Superior temporal gyrus (tissue), 1 donor: Measurements from ENCODE around the gene CDKL5.

Experiments
- DNase-seq: peaks from one replicate; pipeline ENCODE4 v3.0.0-alpha.2; 2016; ENCODE audit errors: extremely low spot score

The CDKL5 gene

DNA sequence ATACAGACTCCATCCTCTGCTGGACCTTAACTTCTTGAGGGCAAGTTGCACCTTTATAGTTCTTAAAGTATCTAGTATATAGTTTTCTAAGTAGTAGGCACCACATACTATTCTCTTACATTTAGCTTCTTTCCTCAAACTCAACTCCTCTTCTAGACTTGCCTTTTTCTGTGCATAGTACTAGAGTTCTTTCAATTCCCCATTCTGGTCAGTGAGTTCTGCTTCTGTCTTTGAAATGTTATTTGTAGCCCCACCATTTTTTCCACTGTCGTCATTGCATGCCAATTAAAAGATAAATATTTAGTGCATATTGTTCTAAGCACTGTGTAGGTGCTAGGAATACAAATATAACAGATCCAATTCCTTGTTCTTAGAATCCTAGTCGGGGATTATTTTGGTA is 31.6 kb downstream of the CDKL5 start:
- no peak for DNase-seq

DNA sequence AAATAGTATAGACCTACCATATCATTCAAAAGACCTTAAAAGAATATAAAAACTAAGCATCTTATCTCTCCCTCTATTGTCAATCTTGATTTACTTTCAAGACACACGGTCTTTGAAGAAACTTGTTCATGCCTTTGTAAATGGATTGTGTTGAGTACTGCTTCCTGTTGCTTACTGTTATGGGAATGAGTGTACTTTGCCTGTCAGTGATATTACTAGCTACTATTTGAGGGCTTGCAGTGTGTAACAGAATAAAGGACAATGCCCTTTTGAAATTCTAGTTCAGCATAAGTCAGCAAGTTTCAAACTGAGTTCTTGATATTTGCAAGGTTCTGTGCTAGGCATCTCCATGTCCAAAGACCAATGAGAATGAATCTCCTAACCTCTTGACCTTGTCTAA is 36.0 kb downstream of the CDKL5 start:
- peak; percentile 12 for DNase-seq

DNA sequence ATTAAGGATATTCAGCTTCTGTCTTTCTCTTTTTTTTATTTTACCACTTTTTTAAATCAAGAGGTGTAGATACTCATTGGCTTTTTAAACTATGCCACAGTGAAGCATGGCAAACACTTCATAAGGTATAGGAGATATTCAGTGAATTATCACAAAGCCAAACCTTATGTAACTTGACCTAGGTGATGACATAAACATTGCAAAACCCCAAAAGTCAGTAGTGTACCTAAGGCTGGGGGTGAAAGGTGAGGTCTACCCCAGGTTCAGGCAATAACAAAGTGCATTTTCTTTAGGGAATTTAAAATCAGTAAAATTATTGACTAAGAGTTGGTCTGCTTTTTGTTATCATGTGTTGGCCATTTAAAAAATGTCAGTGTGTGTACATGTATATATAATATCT is 39.1 kb downstream of the CDKL5 start:
- DNase-seq = peak; percentile 3

DNA sequence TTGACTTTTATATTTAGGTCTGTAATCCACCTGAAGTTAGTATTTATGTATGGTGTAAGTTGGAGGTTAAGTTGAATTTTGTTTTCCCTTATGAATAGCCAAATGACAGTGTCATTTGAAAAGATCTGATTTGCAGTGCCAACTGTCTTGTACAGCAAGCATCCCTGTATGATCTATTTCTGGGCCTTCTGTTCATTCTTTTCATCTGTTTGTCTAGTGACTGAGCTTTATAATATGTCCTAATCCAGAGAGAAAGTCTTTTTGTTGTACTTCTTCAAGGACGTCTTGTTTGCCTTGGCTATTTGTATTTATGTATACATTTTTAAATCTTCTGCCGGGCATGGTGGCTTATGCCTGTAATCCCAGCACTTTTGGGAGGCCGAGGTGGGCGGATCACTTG is 39.6 kb downstream of the CDKL5 start:
- DNase-seq = peak; percentile 4

DNA sequence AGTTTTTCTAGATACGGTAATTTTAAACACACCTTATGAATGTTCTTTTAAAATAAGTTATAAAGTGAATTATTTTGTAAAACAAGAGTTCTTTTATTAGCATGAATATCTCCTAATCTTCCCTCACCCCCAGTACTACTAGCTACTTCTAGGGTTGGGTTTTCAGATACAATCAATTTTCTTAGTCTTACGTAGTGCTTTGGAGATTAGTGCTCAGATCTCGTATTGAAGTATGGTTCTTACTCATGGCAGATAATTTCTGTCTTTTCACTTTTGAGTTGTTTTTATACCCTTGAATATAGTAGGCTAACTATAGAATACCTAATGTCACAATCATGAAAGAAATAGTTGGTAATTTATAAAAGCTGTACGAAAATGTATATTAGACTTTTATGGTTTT is 43.2 kb downstream of the CDKL5 start:
- no peak for DNase-seq

DNA sequence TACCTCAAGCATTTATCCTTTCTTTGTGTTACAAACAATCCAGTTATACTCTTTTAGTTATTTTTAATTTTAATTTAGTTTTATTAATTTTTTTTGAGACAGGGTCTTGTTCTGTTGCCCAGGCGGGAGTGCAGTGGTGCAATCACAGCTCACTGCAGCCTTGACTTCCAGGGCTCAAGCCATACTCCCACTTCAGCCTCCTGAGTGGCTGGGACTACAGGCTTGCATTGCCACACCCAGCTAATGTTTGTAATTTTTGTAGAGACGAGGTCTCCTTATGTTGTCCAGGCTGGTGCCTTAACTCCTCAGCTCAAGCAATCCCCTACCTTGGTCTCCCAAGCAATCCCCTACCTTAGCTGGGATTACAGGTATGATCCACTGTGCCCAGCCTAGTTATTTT is 45.9 kb downstream of the CDKL5 start:
- no peak for DNase-seq

DNA sequence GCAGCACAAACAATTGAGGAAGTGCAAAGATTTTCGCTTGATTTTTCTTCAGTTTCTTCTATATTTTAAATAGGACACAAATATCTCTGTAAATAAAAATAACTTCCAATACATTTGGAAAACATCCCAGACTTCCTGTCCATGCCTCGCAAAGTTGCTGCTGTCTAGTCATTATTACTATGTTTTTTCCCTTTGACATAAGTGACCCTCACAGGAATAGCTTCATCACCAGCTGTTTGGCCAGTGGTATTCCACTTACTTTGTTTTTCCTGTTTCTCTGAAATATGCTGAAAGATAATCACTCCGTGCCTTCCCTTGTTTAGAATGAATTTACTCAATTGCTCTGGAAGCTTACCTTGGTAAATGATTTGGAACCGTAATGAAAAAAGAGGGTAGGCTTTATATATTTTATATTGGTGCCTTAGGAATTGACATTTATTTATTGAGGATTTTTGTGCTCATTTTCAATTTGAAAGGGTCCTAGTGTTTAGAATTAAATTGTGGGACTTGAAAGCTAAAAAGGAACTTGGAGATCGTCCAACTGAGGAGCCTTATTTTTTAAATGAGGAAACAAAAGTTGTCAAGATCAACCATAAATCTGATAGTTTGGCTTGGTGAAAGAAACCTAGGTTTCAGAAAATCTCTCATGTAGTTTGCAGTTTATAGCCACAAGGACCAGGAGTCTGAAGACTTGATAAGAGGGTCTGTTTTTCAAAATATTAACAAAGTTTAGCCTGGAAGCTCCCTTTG is 65.6 kb downstream of the CDKL5 start:
- DNase-seq = no peak

DNA sequence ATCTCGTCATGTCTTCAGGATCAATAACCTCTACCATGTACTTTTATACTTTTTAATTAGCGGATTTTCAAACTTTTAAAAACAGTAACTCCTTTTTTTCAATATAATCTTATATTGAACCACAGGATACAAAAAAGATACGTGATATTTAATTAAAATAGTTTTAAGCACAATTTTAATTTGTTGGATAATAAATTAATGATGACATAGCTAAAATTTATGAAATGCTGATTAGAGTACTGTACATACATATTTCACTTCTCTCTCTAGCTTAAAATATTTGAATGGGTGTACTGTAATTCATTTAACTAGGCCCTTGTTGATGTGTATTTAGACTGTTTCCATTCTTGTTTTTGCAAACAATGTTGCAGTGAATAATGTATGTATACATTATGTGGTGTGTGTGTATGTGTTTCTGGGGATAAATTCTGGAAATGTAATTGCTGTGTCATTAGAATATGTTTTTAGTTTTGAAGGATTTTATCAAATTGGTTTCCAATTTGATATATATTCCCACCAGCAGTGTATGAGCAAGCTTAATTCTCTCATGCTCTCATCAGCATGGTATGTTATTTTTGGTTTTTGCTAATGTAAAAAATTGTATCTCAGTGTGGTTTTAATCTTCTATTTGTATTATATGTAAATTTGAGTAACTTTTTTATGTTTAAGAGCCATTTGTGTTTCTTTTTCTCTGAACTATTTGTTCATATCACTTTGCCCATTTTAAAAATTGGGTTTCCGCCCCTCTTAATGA is 66.4 kb downstream of the CDKL5 start:
- DNase-seq = no peak

DNA sequence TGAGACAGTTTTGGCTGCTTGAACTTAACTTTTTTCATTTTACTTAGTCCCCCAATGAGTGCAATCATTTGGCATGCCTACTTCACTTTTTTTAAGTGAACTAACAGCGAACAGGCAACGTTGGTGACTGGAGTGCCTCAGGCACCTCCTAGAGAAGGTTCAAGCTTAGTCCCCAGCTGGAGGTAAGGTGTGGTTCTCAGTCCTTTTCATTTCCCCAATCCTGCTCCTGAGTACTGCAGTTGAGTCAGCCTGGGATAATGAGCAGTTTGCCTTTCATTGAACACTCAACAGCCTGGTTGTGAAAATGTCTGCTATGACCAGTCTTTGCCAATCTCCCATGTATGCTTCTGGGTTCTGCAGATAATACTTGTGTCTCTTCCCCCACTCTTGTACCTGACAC is 109.5 kb downstream of the CDKL5 start:
- DNase-seq = no peak

DNA sequence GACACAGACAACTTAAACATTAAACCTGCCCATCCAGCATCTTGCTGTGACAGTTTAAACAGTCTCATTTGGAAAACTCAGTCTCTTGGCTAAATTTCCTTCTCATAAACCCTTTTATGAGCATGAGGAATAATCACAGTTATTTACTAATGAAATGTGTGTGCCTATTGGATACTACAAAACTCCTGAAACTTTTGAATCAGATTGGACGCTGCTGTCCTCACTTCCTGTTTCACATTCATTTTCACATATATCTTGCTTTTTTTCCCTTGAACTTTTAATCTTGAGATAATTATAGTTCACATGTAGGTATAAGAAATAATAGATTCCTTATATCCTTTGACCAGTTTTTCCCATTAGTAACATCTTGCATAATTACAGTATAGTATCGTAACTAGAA is 111.7 kb downstream of the CDKL5 start:
- no peak for DNase-seq

DNA sequence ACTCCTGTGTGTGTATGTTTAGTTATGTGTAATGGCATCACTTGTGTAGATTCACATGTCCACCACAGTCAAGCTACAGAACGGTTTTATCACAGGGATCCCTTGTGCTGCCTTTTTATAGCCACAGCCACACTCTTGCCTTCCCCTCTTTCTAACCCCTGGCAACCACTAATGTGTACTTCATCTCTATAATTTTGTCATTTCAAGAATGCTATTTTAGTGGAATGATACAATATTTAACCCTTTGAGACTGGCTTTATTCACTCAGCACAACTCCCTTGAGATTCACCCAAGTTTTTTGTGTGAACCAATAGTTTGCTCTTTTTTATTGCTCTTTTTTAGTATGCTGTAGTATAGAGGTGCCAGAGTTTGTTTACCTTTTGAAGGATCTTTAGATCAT is 112.1 kb downstream of the CDKL5 start:
- no peak for DNase-seq

DNA sequence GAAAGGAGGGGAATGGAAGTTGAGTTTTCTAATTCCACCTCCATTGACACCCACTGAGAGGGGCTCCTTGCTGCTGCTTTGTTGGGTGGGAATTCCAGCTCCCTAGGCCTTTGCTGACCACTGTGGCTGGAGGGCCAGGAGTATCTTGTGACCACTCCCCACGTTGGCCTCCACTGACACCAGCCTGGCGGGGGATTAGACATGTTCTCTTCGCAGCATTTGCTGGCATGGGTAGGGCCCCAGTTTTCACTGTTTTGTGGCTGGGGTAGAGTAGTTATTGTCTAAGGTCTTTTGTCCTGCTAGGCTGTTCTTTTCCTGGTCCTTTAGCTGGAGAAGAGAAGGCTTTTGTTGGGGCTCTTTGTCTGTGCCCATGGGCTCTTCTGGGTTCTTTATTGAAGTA is 116.7 kb downstream of the CDKL5 start:
- no peak for DNase-seq

DNA sequence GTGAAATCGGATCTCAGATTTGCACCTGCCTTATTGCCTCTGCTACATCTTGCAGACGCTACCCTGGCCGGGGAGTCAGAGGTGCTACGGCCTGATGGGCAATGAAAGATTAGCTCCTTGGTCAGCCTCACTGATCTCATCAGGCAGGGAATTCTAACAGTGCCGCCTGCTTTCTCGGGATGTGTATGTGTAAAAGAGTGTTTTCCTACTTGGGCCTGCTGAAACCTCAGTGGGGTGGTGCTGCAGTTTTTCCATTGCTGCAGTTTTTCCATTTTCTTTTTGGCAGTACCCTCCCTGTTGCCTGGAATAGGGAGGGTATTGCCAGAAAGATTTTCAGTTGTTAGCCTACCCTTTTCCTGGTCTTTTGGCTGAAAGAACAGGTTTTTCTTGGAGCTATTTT is 117.5 kb downstream of the CDKL5 start:
- DNase-seq = no peak

DNA sequence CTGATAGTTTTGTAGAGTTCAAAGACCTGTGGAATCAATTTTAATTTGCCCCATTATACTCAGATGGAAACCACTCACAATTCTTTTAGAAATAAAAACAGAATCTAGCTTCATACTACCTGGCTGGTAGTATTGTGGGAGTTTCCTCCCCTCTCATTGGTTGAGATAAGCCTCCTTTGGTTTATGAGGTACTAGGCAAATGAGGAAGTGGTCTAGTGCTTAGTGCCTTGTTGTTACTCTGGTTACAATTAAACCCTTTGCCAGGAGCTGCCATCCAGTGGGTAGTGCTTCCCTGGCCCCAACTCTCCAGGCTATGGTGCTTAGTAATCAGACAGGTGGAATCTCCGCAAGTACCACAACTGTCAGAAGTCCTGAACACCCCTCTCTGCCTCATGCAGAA is 118.3 kb downstream of the CDKL5 start:
- no peak for DNase-seq

DNA sequence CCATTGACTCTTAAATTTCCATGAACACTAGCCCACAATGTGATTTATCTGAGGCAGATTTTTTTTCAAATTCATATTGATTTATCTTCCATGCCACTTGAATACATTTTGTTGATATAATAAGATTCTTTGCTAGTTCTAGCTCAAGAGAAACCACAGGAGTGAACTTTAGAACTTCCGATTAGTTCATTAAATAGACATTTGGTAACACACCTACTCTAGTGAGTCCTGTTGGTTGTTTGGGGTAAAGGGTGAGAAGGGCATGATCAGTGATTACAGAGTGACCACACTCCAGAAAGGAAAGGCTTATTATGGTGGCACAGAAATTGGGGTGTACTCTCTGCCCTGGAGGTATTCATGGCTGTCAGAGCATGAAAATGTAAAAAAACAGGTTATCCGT is 120.4 kb downstream of the CDKL5 start:
- DNase-seq = no peak

DNA sequence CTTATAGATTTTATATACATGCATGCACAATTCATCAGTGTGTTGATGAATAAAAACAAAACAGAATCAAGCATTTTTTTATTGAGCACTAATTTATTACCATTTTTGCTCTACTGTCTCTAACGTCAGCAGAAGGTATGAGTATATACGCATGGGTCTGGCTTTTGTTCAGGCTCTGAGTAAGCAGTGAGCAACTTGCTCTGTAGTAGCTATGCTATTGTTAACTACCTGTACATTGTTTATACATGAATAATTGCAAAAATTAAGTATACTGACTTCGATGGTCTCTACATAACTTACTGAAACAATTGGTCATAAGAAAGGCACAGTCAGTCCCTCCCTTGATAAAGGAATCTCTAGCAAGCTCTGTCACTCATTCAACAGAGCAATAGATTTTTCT is 123.6 kb downstream of the CDKL5 start:
- no peak for DNase-seq

DNA sequence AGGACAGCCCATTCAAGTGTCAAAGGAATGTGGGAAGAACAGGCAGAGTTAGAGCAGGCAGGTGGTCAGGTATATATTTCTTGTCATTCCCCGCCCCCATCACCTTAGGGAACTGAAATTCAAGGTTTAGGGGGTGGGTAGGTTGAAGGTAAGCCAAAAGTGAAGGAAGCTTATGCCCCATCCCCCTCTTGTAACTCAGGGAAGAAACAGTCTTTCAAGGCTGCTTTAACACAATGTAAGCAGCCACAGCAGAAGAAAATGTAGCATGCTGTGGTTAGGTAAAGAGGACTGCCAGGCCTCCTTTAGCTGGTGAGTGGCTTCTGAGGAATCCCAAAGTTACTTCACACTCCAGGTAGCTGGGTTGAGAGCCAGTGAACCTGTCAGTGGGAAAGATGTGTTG is 124.2 kb downstream of the CDKL5 start:
- DNase-seq = no peak

DNA sequence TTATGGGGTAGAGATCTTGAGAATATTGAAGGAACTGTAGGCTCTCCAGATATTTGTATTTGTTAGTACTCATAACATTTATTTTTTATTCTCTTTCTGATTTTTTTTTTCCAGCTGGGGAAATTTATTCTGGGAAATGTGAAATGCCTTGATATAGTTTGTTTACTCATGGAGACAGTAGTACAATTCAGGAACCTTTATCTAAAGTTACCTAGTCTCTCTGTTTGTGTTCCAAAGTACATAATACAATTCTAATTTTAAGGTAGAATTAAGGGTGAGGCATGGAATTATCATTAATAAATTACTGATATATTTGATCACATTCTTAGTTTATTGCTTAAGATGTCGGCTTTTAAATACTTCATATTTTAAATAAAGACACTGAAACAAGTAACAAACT is 132.5 kb downstream of the CDKL5 start:
- no peak for DNase-seq

DNA sequence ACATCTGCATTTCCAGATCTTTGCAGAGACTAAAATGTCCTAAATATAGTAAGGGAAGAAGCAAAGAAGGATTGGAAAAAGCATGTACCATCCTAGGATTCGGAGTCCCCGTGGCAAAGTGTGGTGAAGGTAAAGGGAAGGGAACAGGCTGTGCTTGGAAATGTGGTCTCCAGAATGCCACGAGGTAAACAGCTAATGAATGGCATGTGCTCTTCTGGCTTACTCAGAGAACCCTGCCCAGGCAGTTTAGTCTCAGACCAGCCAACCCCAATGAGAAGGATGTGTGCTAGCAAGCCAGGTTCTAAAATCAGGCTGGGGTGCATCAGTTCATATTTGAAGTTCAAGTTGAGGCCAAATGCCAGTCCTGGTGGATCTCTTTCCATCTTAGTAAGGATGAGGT is 133.4 kb downstream of the CDKL5 start:
- DNase-seq = no peak

DNA sequence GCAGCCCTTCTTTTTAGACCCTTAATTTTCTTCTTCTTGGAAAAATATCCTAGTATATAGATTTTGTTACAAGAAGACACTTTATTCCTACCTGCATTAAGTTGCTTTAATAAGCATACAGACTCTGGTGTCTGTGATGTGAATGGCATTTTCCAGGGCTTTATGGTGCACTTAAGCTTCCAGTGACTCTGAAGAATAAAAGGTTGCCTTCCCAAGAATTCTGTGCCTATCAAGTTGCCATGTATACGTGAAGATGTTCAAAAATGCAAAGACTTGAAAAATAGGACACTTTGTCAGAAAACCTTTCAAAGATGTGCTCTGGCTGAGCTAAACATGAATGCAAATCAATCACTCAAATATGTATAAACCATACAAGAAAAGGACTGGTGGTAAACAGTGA is 135.6 kb downstream of the CDKL5 start:
- no peak for DNase-seq

DNA sequence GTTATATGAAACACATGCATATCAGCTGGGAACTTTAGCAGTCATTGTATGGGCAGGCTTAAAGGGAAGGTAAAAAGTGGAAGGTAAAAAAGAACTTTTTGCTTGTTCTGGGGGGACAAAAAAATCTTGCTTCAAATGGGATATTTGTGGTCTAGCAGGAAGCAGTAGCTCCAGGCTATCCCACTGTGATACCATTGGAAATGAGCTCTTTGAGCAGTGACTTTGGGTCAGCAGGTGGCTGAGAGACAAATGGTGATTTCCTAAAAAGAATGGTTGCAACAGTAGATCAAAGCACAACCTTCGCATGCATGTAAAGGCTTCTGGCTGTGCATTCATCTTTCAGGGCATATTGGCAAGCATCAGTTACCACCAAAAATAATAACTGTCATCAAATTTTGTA is 140.3 kb downstream of the CDKL5 start:
- no peak for DNase-seq

DNA sequence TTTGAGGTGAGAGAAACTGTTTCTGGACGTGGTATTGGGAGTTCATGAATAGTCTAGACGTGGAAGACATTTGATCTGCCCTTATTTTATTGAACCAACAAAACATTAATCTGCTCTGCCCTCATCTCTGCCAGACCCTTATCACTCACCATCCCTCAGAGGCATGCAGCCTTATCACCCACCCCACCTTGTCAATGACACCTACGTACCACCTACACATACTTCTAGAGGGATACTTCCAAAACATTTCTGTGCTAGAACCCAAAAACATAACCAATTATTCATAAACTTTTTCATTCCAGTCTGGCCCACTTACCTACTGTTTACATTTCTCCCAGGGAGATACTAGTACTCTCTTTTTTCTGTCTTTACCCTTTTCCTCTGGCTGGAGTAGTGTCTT is 141.3 kb downstream of the CDKL5 start:
- no peak for DNase-seq

DNA sequence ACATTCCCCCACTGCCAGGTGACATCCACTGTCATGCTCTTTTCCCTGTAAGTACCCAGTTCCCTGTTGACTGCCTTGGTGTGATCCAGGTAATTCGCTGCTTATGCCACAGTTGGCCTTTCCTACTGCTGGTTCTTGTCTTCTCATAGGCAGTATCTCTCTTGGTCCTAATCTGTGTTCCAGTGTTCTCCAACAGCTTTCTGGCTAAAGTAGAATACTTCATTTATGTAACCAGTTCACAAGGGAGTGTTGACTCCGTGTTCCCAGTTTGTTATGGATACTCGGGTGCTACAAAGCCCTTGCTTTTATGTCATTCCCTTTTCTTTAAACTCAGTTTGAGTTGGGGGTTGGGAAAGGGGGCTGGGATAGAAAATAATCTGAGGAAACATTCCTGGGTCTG is 148.1 kb downstream of the CDKL5 start:
- DNase-seq = no peak

DNA sequence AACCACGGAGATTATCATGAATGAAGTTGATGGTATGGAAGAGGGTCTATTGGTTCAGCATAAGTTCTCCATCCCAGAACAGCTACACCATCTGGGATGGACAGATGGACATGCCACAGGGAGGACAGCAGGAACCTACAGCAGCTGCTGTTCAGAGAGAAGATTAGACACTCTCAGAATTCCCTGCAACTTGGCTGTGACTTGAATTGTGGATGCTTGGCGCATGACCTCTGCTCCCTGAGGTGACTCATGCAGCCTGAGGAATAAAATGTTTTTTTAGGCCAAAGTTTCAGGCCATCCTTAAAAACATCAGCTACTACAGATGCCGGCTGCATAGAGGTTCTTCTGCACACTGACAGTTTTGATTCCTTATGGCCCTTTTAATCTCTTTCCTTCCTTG is 149.2 kb downstream of the CDKL5 start:
- DNase-seq = no peak
